Measurements from ENCODE around the gene TMEM272. TPM values are rescaled to one million over a fixed set of nuclear protein-coding genes. Genes with fewer than 3 reads are reported as not detected.

Gene TMEM272
- total RNA-seq, 2 donors from 2014 or later, result not detected

- Histone ChIP-seq H3K27me3 (no peaks in the 10 kb centered on the region), H3K9me3 (no peaks in the 10 kb centered on the region), H3K4me1 (peaks cover 10% of the 10 kb centered on the region), H3K27ac (no peak overlapping the region), H3K36me3 (replicated peaks in 1 of 2; ENCODE audit: insufficient read depth in 1 of 2, low read depth in 2 of 2) (no peaks in the 10 kb centered on the region), H3K4me3 (no peak overlapping the region)
- DNase-seq (no peak), ATAC-seq (no peak)
- TF ChIP-seq POLR2A (IDR thresholded peaks at IDR 0.05), result no peak
- no peak for TF ChIP-seq CTCF (IDR thresholded peaks at IDR 0.05)
- WGBS, 2 donors, result 87 to 89% methylated on average over 5 to 6 of the region's 6 CpGs
- intact Hi-C loops (cut with DNase I), result loop anchor here (10.0 kb wide), 1 partner anchor 284 kb away; the partner anchor contains the start of gene NEK5
Measured at GRCh38 chr13:51840917-51841316, 4.1 kb downstream of the TMEM272 start.

- DNase-seq (no peak), ATAC-seq (no peak)
- 83 to 85% methylated on average over 5 to 10 of the region's 10 CpGs for WGBS, 2 donors
- peaks cover 2% of the 10 kb centered on the region for H3K4me1 ChIP-seq
- no peaks in the 10 kb centered on the region for H3K36me3 ChIP-seq (replicated peaks in 1 of 2; ENCODE audit: insufficient read depth in 1 of 2, low read depth in 2 of 2)
- H3K27me3 ChIP-seq, result no peaks in the 10 kb centered on the region
- no peaks in the 10 kb centered on the region for H3K9me3 ChIP-seq
- intact Hi-C loops (cut with DNase I), result loop anchor here (10.0 kb wide), 1 partner anchor 285 kb away; the partner anchor contains the start of gene NEK5
- H3K27ac ChIP-seq, result no peak overlapping the region
- TF ChIP-seq CTCF (IDR thresholded peaks at IDR 0.05) (no peak), POLR2A (IDR thresholded peaks at IDR 0.05) (no peak)
- no peak overlapping the region for H3K4me3 ChIP-seq
Measured at GRCh38 chr13:51839711-51840540, 5.1 kb downstream of the TMEM272 start.

GRCh38 chr13:51838240-51838846 lies 6.6 kb downstream of the TMEM272 start:
- no peak for DNase-seq
- intact Hi-C loops (cut with DNase I), result no loop called here
- WGBS, 2 donors, result 90 to 92% methylated on average over 8 of the region's 8 CpGs
- no peaks in the 10 kb centered on the region for H3K4me1 ChIP-seq
- no peaks in the 10 kb centered on the region for H3K27me3 ChIP-seq
- TF ChIP-seq CTCF (IDR thresholded peaks at IDR 0.05), result no peak
- TF ChIP-seq POLR2A (IDR thresholded peaks at IDR 0.05), result no peak
- ATAC-seq, result no peak
- no peak overlapping the region for H3K4me3 ChIP-seq
- no peaks in the 10 kb centered on the region for H3K36me3 ChIP-seq (replicated peaks in 1 of 2; ENCODE audit: insufficient read depth in 1 of 2, low read depth in 2 of 2)
- H3K27ac ChIP-seq, result no peak overlapping the region
- no peaks in the 10 kb centered on the region for H3K9me3 ChIP-seq

GRCh38 chr13:51837016-51837415 lies 8.0 kb downstream of the TMEM272 start:
- WGBS, 2 donors, result 88% methylated on average over 3 of the region's 3 CpGs
- DNase-seq (no peak), ATAC-seq (no peak)
- no peak for TF ChIP-seq POLR2A (IDR thresholded peaks at IDR 0.05)
- no peak for TF ChIP-seq CTCF (IDR thresholded peaks at IDR 0.05)
- Histone ChIP-seq H3K4me3 (no peak overlapping the region), H3K9me3 (no peaks in the 10 kb centered on the region), H3K27me3 (no peaks in the 10 kb centered on the region), H3K4me1 (no peaks in the 10 kb centered on the region), H3K36me3 (replicated peaks in 1 of 2; ENCODE audit: insufficient read depth in 1 of 2, low read depth in 2 of 2) (no peaks in the 10 kb centered on the region), H3K27ac (no peak overlapping the region)
- intact Hi-C loops (cut with DNase I), result no loop called here
